ENCODE measurements around the gene OCSTAMP.
A peak's percentile ranks its signal among the peaks of the same experiment; 100 is the strongest.

Gene OCSTAMP

DNA sequence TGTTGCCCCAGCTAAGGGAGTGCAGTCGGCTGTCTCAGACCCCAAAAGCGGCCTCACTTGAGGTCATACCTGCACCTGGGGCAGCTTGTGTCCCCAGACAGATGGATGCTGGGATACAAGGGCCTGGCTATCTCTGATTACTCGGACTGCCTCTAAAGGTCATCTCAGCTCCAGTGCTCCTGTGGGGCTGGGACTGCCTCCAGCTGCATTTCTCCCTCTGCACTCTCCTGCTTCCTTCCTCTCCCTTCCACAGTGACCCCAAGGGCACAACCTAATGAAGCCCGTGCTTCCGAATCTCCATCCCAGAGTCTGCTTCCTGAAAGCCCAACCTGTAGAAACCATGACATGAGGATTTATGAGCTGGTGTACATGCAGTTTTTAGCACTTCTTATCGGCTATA lies 22.8 kb upstream of the OCSTAMP start:
- DNase-seq = no peak

DNA sequence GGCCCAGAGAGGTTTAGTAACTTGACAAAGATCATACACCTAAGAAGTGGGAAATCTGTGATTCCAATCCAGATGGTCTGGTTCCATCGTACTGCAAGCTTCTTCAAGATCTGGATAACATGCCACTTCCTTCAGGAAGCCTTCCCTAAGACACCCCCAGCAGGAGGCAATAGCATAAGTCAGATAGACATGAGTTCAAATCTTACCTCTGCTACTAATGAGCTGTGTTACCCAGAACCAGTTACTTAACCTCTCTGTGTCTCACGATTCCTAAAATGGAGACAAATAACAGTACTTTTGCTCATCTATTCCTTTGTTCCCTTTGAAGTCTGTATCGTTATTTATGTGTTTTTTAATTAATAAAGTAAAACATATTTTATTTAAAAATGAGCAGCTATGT lies 22.3 kb upstream of the OCSTAMP start:
- no peak for DNase-seq

DNA sequence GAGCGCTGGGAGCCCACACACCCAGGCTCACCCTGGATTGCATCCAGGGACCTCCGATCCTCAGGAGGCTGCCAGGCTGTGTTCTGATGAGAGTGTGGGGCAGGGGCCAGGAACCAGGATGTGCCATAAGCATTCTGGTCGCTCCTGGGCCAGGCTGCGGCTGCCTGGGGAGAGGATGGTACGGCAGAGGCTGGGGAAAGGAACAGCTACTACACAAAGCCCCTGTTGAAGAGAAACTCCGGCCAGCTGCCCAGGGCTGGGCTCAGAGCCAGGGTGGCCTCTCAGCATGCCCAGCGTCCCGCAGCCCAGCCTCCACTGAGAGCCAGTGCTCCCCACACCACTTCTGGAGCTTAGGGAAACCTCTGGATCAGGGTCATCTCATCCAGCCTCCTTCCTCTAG lies 21.7 kb upstream of the OCSTAMP start:
- no peak for DNase-seq

DNA sequence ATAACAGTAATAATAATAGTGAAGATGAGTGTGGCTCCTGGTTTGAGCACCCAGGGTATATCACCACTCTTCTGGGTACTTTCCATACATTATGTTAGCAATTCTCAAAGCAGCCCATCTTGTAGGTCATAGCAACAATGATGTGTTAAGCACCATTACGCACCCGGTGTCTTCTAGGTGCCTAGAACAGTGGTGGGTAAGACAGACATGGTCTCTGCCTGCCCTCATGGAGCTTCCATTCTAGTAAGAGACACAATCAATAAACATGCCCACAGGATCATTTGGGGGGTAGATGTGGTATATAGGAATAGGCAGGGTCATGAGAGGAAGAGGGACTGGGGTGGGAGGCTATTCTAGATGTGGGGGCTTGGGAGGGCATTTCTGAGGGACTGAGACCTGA lies 21.0 kb upstream of the OCSTAMP start:
- DNase-seq = no peak

DNA sequence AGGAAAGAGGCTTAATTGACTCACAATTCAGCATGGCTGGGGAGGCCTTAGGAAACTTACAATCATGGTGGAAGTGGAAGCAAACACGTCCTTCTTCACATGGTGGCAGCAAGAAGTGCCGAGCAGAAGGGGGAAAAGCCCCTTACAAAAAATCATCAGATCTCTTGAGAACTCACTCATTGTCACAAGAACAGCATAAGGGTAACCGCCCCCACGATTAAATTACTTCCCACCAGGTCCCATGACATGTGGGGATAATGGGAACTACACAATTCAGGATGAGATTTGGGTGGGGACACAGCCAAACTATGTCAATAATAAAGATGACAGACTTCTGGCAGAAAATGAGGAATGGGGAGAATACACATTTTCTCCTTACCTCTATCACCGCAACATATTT lies 20.5 kb upstream of the OCSTAMP start:
- no peak for DNase-seq

DNA sequence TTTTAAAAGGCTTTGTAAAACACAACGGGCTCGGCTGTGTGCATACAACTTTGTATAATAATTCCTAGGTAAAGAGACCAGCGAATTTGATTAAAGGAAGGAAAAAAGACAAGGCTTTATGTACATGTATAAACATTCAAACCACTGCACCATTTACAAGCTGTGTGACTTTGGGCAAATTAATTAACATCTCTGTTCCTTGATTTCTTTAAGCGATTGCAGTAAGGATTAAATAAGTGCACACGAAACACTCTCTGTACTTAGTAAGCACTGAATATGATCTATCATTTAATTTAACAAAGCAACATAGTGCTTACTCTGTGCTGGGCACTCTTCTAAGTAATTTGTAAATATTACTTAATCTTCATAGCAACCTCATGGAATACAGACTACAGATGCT lies 19.5 kb upstream of the OCSTAMP start:
- DNase-seq = no peak

DNA sequence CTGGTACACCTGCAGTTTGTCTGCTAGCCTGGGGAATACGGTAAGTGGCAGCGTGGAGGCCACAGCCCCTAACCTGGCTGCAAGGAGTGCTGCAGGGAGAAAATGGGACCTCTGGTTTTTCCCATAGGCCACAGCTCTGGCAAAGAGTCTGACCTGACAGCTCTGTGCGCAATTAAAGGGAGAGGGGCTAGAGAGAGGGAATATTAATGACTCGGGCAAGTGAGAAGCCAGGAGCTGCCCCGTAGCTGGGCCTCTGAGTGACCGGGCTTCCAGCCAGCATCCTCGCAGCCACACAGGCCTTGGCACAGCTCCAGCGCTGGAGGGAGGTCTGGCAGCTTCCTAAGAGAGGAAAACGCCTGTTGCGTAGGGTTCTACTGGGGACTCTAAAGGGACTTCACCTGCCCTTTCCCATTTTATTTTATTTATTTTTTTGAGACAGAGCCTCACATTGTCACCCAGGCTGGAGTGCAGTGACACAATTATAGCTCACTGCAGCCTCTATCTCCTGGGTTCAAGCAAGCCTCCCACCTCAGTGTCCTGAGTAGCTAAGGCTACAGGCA lies 18.2 kb upstream of the OCSTAMP start:
- no peak for DNase-seq

DNA sequence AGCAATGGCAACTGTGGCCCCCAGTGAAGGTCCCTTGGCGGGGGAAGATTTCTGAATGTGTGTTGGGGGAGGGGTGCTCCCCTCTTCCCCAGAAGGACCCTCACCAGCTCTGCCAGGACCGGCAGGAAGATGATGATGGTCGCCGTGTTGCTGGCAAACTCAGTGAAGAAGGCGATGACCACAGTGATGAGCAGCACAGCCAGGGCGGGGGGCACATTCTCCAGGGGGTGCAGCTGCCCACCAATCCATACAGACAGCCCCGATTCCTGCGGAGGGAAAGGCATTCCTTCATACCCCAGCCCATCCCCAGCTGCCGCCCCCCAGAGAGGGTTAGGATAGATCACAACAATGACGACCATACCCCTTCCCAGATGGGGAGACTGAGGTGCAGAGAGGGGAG lies 15.7 kb upstream of the OCSTAMP start:
- no peak for DNase-seq

DNA sequence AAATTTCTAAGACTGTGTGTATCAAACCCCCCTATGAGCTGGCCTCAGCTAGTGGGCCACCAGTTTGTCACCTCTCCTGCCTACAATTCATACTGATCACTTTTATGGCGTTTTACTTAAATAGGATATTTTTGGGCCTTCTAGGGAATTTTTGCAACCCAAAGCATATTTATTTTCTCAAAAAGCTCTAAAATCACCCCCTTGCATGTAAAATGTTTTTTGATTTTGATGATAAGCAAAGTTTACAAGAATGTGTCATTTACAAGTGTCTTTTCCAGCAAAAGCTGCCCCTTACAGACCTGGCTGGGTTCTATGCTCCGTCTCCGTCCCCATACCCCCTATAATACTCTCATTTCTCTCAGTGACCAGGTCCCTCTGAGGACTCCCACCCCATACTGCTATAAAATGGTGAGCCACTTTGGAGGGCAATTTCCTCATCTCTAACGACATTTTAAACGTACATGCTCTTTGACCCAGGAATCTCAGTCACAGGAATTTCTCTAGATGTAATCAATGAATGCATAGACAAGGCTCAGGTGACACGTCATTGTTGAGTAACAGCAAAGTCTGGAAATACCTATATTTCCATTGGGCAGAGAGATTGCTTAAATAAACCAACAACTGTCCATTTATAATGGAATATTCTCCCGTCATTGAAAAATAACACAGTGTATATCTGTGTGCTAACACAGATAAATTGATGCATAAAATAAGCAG lies 13.9 kb upstream of the OCSTAMP start:
- DNase-seq = no peak

DNA sequence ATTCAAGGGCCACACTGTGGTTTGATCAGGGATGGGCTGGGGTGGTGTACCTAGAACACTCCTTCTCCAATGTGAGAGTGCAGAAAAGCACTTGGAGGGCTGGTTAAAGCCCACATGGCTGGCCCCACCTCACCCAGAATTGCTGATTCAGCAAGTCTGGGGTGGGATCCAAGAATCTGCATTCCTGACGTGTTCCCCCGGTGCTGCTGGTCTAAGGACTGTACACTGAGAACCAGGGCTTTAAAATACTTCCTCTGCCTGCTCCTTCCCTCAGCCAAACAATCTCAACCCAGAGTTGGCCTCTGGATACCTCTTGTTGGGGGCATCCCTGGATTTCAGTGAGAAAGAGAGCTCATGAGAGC lies 13.4 kb upstream of the OCSTAMP start:
- DNase-seq = no peak

DNA sequence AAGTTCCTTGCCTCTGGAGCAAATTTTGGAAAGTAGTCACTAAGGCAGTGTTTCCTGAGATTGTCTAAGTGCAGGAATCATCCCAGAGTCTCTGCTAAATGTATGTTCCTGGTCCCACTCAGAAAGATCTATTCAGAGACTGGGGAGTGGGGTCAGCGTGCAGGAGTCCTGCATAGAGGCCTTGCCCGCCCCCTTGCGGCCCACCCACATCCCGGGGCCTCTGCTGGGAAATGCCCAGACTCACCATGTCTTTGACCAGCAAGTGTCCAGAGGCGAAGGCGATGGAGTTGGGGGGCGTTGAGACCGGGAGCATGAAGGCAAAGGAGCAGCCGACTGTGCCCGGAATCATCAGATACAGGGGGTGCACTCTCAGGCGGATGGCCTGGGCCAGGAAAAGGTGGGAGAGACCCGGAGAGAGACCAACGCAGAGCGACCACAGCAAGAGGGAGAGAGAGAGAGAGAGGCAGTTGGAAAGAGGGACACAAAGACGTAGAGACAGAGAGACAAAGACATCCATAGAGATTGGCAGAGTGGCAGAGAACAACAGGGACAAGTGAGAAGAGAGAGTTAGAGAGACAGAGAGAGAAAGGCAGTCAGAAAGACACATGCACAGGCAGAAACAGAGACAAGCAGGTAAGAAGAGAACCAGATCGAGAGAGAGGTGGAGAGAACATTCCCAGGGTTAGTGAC lies 12.9 kb upstream of the OCSTAMP start:
- no peak for DNase-seq

DNA sequence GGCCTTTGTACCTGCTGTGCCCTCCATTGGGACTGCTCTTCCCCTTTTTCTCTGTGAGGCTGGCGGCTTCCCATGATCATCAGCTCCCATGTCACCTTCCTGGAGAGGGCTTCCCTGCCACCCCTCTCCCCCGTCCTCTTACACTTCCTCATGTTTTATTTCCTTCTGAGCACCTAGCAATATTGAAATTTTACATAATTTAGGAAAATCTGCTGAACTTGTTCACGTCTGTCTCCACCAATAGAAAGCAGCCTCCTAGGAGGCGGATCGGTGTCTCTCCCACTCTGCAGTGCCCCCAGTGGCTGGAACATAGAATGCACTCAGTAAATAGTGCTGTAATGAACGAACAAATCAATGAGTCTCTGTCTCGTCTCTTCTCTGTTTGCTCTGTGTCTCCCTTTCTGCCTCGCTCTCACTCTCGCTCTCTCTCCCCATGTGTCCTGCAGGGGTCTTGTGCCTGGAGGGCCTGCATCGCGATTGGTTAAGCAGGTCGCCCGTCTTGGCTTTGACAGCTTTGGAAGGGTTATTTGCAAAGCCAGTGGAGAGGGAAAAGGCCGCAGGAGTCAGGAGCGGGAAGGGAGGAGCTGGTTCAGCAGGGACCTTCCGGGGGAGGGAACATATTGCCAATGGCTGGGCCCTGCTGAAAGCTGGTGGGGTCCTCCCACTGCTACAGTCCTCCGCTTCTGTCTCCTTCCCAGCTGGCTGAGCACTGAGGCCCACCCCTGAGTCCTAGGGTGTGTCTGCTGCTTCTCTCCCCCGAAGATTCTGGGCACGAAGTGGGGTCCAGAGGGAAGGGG lies 12.1 kb upstream of the OCSTAMP start:
- DNase-seq = peak; percentile 53

DNA sequence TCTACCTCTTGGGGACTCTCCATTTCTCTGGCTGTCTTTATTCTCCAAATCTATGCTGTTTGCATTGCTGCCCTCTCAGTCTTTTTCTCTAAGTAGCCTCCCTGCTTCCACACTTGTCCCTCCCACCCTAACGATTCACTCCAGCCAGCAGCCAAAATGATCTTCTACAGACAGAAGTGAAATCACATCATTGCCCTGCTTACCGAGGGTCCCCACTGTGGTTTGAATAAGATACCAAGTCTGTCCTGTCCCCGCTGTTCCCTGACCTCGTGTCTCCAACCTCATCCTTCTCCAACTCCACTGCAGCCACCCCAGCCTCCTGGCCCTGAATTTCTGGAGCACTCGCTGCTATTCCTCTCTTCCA lies 11.5 kb upstream of the OCSTAMP start:
- DNase-seq = no peak

DNA sequence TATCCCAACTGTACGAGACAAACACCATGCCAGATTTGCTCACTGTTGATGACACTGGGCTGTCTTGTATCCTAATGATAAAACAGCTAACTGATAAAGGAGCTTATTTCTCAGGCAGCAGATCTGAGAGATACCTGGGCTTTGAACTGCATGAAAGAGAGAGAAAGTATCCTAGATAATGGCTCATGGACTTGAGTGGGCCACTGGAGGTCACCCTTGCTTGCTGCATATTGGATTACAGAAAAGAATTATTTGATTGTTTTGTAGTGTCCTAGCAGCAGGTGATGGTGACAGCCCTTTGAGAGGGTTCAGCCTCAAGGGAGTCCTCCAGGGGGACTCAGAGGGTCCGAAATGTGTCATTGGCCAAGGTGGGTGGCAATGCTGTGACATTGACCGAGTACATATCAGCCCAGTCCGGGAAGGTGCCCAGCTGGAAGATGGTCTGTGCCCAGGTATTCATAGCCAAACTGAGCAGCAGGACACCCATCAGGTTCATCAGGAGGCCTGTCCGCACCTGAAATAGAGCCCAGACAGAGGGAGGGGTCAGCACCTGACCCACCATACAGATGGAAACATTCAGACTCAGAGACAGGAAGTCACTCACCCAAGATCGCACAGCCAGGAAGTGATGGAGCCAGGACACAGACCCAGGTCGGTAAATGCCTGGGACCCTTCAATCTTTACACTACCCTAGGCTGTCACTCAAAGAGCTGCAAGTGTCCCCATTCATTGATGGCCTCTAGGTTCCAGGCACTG lies 9.4 kb upstream of the OCSTAMP start:
- no peak for DNase-seq

DNA sequence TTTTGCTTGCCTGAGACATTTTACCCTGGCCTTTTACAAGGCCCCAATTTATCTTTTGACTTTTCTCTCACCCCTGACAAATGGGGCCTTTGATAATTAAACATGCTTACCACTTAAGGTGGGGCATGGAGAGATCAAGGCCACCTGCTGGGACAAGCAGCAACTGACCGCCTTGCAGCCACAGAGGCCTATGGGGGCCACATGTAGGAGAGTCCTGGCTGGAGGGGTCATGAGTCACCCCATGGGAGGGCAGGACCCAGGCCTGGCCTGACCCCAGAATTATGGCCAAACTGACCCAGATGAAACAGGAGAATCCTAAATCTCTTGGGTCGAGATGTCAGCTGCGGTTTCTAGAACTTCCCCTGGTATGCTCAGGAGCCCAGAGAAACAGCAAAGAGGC lies 8.5 kb upstream of the OCSTAMP start:
- no peak for DNase-seq

DNA sequence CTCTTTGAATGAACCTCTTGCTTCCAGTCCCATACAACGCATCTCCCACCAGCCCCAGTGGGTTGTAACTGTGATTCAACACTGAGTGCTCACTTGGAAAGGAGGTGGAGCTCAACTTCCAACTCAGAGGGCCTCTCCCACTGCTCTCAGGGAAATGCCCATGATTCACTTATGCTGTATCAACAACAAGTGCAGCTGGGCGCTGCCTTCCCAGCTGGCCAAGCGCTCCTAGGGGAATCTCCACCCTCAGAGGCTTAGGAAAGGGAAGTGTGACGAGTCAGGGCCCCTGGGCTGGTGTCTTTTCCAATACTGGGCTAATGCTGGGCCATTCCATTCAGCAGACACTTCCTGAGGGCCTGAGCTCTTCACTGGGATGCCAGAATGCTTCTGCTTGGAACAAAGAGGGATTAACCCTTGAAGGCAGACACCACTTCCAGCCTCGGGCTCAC lies 8.1 kb upstream of the OCSTAMP start:
- no peak for DNase-seq

DNA sequence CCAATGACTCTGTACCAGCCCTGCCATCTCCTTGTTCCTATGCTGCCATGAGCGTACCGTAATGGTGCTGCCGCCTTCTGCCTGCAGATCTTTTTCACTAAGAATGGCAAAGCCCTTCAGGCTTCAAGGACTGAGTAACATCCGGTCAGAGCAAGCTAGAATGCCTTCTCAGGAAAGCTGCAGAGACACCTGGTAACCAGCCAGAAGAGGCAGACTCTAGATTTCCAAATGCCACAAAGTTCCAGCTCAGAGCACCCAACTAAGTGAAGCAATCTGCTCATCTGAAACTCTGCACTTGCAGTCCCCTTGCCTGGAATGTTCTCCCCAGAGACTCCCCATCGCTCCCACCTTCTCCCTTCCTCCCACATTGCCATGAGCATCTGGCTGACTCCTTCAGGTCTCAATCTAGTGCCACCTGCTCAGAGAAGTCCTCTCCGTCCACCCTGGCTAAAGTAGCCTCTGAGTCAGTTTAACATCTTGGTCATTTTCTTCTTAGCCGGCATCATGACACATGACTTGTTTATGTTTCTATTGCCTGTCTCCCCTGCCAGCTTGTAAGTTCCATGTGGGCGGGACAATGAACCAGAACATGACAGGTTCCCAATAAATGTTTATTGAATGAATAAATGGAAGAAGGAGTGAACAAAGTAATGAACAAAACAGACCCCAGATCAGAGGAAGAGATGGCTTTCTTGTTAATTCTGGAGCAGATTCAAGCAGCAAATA lies 6.9 kb upstream of the OCSTAMP start:
- DNase-seq = no peak

DNA sequence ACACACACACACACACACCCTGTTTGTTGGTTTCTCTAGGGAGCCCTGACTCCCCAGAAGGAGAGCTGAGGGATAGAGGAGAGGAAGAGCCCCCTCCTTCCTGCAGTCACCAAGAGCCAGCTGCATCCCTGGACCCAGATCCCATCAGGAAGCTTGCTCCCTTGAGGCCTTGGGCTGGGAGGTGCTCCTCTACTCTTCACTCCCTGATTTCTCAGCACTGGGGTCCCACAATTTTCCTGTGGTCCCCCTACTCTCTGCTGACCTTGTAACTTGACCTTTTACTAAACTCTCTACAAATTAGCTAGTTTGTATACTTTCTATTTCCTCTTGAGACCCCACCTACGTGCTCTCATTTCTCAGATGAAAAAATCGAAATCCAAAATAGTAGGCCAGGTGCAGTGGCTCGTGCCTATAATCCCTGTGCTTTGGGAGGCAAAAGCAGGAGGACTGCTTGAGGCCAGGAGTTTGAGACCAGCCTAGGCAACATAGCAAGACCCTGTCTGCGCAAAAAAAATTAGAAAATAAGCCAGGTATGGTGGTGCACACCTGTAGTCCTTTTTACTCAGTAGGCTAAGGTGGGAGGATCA lies 5.0 kb upstream of the OCSTAMP start:
- DNase-seq = no peak

DNA sequence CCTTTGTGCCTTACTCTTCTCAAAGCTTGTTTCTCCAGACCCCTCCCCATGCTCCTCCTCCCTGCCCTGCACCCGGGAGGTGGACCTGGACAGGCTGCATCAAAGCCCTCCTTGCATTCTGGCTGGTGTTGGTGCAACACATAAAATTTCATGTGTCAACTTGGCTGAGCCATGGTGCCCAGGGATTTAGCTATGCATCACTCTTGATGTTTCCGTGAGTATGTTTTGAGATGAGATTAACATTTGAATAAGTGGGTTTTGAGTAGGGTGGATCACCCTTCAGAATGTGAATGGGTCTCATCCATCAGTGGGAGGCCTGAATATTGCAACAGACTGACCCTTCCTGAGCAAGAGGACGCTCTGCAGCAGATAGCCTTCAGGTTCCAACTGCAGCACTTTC lies 4.4 kb upstream of the OCSTAMP start:
- DNase-seq = no peak

DNA sequence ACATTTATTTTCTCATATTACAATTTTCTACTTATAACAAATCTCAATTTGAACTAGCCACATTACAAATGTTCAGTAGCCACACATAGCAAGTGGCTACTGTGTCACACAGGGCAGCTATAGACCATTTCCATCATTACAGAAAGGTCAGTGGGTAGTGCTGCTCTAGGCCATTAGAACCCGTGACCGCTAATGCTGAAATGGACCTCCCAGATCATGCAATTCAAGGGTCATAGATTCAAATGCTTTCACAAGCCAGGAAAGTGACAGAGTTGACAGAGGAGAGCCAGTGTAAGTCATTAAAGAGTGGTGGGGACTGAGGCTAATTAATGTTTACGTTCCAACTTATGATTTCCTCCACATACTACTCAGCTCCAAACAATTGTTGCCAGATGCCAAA lies 3.5 kb upstream of the OCSTAMP start:
- no peak for DNase-seq

DNA sequence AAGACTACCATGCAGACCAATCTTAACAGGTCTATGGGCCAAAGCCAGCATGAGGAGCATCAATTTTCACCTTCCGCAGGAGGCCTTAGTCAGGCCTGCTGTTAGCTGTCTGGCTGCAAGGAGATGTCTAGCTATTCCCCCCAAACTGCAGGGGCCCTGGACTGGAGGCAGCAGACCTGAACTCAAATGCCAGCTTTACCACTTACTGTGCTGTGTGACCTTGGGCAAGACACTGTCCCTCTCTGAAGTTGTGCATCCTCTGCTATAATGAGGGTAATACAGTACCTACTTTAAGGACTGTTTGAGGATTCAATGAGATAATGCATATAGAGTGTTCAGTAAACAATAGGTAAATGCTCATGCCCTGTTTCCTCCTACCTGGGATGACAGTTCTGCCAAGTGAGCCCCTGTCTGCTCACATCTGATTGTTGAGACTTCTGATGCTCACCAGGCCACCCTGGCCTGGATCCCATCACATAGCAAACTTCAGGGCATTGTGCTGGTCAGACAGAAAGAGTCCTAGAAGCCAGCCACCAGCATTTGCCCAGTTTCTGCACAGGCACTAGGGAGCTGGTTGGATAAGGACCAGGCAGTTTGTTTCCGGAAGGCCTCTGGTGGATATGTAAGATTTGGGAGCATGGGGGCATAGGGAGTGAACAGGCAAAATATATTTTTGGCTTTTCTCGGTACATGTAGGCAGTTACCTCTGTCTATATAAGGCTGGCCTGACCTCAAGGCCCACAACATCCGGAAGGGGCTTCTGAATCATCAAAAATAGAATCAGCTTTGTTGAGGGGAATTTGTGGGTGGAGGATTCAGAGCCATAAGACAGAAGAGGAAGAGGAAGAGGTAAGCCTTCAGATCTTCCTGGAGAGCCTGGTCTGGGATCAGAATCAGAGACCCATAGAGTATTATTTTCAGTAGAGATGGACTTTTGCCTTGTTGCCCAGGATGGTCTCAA lies 2.3 kb upstream of the OCSTAMP start:
- no peak for DNase-seq
